HEK293 (cell line): Measurements from ENCODE around the gene CPT1A.

Experiments used
- PBX3 ChIP-seq: sonication (generic); formaldehyde crosslinking; IDR thresholded peaks from 2 replicates; pipeline ENCODE4 v1.8.1; 2022; ENCODE audit warnings: mild to moderate bottlenecking, moderate library complexity, missing genetic modification reagents
- SALL2 ChIP-seq: fragments of 450-650 bp; formaldehyde crosslinking; IDR thresholded peaks from 2 replicates; pipeline ENCODE4 v1.5.0; 2017; ENCODE audit warnings: missing biosample characterization, mild to moderate bottlenecking, missing genetic modification characterization, borderline replicate concordance
- ZNF548 ChIP-seq: fragments of 450-650 bp; formaldehyde crosslinking; IDR thresholded peaks from 2 replicates; pipeline ENCODE4 v1.5.1; 2016; ENCODE audit warnings: missing biosample characterization, missing genetic modification characterization
- TF ChIP-seq, protein P1 (sequence below): fragments of 450-650 bp; formaldehyde crosslinking; IDR thresholded peaks from 2 replicates; pipeline ENCODE4 v1.5.1; 2016; ENCODE audit warnings: missing biosample characterization, missing genetic modification characterization

DNA sequence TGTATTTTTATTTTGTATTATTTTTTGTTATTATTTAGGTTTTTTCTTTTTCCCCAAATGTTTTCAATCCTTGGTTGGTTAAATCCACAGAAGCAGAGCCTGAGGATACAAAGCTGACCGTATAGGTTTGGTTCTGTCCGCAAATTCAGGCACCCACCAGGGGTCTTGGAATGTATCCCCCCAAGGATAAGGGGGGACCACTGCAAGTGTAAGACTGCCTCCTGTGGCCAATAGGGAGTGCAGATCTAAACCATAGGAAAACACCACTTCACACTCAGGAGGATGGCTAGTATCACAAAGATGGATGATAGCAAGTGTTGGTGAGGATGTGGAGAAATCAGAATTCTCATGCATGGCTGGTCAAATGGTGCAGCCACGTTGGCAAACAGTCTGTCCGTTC lies 20.0 kb downstream of the CPT1A start:
- no peak for TF ChIP-seq PBX3 (CRISPR knock-in tag)
- TF ChIP-seq, protein P1, sequence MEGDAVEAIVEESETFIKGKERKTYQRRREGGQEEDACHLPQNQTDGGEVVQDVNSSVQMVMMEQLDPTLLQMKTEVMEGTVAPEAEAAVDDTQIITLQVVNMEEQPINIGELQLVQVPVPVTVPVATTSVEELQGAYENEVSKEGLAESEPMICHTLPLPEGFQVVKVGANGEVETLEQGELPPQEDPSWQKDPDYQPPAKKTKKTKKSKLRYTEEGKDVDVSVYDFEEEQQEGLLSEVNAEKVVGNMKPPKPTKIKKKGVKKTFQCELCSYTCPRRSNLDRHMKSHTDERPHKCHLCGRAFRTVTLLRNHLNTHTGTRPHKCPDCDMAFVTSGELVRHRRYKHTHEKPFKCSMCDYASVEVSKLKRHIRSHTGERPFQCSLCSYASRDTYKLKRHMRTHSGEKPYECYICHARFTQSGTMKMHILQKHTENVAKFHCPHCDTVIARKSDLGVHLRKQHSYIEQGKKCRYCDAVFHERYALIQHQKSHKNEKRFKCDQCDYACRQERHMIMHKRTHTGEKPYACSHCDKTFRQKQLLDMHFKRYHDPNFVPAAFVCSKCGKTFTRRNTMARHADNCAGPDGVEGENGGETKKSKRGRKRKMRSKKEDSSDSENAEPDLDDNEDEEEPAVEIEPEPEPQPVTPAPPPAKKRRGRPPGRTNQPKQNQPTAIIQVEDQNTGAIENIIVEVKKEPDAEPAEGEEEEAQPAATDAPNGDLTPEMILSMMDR: no peak
- no peak for TF ChIP-seq SALL2 (tag by site-specific recombination)
- TF ChIP-seq ZNF548 (tag by site-specific recombination): no peak
